ENCODE measurements around the gene ARL5B.
"Not testable (repeated sequence)": the region's sequence is repeated elsewhere in the genome, so short reads cannot be mapped to it uniquely, and the experiment has no call there.

DNA sequence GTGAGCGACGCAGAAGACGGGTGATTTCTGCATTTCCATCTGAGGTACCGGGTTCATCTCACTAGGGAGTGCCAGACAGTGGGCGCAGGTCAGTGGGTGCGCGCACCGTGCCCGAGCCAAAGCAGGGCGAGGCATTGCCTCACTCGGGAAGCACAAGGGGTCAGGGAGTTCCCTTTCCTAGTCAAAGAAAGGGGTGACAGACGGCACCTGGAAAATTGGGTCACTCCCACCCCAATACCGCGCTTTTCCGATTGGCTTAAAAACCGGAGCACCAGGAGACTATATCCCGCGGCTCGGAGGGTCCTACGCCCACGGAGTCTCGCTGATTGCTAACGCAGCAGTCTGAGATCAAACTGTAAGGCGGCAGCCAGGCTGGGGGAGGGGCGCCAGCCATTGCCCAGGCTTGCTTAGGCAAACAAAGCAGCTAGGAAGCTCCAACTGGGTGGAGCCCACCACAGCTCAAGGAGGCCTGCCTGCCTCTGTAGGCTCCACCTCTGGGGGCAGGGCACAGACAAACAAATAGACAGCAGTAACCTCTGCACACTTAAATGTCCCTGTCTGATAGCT, 31.7 kb upstream of the ARL5B start:
- TF ChIP-seq, protein P1, sequence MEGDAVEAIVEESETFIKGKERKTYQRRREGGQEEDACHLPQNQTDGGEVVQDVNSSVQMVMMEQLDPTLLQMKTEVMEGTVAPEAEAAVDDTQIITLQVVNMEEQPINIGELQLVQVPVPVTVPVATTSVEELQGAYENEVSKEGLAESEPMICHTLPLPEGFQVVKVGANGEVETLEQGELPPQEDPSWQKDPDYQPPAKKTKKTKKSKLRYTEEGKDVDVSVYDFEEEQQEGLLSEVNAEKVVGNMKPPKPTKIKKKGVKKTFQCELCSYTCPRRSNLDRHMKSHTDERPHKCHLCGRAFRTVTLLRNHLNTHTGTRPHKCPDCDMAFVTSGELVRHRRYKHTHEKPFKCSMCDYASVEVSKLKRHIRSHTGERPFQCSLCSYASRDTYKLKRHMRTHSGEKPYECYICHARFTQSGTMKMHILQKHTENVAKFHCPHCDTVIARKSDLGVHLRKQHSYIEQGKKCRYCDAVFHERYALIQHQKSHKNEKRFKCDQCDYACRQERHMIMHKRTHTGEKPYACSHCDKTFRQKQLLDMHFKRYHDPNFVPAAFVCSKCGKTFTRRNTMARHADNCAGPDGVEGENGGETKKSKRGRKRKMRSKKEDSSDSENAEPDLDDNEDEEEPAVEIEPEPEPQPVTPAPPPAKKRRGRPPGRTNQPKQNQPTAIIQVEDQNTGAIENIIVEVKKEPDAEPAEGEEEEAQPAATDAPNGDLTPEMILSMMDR (IDR thresholded peaks at IDR 0.05; ENCODE audit: insufficient read depth, low read length, poor library complexity, severe bottlenecking), result not testable (repeated sequence)
- TF ChIP-seq EZH2phosphoT487 (conservative IDR thresholded peaks at IDR 0.05; ENCODE audit: low read length), result not testable (repeated sequence)
